NCI-H524 (cell line): ENCODE results near the gene RPL39L.
"Not testable (repeated sequence)": the region's sequence is repeated elsewhere in the genome, so short reads cannot be mapped to it uniquely, and the experiment has no call there.

Source experiments
- DNase-seq, 2 experiments: peaks; one replicate each; lab custom pipeline; 2025; lab: John Stamatoyannopoulos, UW

The RPL39L gene

DNA sequence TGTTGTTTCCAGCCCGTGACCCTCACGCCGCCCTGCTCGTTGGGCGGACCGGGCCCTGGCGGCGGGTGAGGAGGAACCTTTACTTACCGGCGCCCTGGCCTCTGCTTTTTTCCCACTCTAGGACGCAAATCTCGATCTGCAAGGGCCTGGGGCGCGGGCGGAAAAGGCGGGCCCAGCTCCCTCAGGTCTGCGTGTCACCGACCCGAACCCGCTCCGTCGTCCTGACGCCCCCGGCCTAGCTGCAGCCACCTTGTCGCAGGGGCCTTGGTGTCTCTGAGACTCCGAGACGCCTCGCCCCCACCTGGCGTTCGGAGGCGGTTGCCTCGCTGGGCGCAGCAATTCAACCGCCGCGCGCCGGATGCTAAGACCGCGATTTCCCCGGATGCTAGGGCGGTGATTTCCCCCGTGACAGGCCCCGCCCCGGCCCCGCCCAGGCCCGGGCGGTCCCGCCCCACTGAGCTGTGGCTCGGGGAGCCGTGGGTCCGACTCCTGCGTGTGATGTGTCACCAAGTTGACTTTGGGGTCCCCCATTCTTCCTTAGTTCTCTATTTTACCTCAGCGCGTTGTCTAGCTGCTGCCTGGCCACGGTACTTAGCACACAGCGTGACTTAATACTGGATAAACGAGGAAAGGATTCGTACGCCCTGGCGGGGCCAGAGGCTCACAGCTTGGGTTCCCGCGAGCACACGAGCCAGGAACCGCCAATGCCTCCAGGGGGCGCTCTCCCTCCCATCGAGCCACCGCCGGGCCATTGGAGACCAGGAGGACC, at the start of gene RPL39L:
Gene RPL39L, minus strand, starts transcription at position 371 of the 769 bp plus-strand sequence. CDS start 18,196 bp downstream, outside the sequence.
- peak; percentile 88 to 92 for DNase-seq

DNA sequence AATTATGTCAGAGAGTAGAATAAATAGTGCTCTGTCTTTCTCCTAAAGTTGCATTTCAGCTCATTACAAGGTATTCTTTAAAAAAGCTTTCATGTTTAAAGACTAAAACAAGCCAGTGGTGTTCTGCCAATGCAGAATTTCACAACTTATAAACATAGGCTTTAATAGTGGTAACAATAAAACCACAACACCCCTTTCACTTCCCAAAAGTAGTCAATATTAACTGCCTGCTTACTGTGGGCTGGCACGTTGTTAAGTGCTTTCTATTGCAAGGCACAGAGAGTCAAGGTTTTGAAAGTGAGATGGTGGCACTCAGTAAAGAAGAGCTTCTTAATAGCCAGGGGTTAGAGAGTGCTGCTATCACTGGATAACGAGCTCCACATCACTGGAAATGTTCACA, 49.6 kb upstream of the RPL39L start:
- DNase-seq, result no peak

DNA sequence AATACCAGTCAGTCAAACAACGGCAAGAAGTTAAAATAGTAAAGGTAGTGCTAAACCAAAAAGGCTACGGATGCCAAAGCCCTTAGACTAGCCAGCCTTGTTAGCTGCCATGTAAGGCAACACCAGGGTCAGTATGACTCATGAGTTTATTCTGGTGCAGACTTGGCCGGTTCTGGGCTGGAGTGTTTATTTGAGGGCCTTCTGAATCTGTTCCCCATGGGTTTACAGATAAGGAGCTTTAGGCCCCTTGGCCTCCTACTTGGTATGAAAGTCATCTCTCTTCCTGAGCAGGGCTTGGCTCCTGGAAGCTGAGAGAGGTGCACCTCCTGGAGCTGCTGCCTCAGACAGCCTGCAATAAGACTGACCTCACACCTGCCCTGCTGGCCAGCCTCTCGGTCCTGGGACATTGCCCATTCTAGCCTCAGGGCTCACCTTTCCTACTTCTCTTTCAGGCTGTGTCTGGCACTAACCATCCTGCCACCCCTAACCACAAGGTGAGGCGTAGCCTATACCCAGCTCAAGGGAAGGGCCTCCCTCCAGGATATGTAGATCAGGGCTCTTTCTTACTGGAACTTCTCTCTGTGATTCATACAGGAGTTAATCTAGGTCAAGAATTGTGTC, 47.6 kb upstream of the RPL39L start:
- DNase-seq, result no peak

DNA sequence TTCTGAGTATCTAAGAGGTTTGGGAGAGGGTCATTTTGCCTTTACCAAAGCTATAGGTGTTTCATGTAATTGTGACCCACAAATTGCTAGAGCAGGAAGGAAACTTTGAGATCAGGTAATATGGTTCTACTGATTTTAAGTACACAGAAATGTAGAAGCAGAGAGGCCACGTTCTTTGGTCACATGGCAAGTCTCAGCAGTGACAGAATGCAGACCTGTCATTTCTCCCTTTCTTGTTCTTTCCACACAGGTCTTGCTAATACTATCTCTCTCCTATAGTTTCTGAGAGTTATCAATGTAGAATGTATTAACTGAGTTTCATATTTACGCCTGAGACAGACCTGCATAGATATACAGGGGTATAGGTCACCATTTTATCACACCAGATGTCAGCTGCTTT, 47.1 kb upstream of the RPL39L start:
- no peak for DNase-seq

DNA sequence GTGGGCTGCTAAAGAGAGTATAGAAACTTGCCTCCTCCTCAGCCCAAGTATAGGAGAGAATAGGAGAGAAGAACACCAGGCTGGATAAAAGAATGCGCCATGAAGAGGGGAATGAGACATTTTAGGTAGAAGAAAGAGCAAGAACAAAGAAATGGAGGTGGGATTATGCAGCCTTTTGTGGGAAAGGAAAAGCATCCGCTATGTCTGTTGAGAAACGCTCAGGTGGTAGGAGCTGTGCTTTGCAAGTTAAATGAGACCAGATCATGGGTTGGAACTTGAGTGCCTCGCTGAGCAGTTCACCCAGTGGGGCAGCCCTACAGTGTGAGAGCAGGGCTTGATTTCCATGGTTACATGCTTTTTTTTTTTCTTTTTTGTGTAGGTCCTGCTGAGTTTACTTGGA, 46.5 kb upstream of the RPL39L start:
- DNase-seq, result no peak

DNA sequence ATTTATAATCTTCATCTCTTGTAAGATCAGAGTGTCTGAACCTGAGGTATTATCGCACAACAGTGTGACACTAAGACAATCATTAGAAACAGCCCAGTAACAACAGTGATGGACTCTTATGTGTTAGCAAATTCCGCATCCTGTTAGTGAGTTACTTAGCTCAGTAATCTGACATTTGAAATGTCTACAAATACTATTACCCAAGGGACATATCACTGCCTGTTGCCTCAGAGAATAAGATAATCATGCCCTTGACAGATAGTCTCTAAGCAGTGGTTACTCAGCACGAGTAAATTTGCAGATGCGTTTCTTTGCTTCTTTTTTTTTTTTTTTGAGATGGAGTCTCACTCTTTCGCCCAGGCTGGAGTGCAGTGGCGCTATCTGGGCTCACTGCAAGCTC, 44.6 kb upstream of the RPL39L start:
- no peak for DNase-seq

DNA sequence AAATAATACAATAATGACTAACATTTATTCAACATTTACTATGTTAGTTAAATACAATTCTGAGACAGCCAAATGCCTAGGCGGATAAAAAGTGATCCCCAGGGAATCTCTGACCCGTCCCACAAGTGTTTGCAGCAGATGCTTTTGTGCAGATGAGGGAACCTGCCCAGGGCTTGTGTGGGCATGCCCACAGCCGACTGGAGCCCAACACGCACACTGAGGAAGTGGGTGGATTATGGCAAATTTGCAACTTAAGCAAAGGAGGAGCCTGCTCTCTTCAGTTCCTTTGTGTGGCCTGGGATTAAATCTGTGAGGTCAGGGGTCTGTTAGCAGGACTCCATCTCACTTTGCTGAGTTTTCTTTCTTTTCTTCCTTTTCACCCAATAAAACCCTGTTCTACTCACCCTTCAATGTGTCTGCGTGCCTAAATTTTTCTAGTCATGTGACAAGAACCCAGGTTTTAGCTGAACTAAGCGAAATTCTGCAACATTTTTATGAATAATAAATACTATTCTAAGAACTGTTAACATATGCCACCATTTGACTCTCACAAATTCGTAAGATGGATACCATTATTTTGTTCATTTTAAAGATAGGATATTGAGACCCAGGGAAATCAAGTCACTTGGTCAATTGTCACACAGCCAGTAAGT, 44.0 kb upstream of the RPL39L start:
- DNase-seq, result peak; percentile 83 to 95

DNA sequence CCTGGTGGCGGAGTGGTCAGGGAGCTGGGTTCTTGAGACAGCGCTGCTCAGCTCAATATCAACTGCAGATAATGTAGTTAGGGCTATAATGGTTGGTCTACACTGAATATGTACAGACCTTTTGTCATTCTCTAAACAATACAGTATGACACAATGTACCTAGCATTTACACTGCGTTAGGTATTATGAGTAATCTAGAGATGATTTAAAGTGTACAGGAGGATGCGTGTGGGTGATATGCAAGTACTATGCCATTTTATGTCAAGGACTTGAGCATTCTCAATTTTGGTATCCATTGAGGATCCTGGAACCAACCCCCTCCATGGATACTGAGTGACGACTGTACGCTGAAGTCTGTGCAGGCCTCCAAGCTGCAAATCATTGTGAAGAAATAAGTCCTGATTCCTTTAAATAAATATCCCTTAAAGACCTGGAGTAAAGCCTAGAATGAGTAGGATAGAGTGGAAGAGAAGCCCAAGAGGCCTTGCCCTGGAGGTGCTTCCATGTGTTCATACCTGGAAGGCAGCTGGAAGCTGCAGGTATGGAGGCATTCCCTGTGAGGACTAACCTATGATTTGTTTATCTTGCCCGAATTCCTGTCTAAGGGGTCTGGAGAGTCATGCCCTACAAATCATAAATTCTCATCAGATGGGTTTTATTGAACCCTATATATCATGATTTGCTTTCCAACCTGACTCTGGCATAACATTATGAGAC, 42.3 kb upstream of the RPL39L start:
- DNase-seq, result no peak

DNA sequence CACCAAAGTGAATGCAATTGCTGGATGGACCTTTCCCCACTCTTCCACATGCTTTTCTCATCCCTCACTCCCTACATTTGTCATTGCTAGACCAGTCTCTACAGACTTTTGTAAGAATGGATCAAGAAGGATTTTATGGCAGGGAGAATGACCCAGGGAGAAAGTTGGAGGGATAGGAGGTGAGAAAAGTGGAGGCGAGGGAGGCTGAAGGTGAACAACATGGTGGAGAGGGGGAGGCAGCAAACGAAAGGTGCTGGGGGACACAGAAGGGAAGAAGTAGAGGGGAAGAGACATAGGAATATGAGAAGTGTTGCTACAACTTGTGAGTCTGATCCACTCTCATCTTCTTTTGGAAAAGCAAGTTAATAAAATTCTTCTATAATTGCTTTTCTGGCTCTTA, 33.6 kb upstream of the RPL39L start:
- no peak for DNase-seq

DNA sequence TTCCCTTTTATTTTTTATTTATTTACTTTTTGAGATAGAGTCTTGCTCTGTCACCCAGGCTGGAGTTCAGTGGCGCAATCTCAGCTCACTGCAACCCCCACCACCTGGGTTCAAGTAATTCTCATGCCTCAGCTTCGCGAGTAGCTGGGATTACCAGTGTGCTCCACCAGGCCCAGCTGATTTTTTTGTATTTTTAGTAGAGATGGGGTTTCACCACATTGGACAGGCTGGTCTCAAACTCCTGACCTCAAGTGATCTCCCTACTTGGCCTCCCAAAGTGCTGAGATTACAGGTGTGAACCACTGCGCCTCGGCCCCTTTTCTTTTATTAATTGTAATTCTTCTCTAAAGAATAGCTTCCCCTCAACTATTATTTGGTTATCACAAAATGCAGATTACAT, 31.6 kb upstream of the RPL39L start:
- DNase-seq, result not testable (repeated sequence)

DNA sequence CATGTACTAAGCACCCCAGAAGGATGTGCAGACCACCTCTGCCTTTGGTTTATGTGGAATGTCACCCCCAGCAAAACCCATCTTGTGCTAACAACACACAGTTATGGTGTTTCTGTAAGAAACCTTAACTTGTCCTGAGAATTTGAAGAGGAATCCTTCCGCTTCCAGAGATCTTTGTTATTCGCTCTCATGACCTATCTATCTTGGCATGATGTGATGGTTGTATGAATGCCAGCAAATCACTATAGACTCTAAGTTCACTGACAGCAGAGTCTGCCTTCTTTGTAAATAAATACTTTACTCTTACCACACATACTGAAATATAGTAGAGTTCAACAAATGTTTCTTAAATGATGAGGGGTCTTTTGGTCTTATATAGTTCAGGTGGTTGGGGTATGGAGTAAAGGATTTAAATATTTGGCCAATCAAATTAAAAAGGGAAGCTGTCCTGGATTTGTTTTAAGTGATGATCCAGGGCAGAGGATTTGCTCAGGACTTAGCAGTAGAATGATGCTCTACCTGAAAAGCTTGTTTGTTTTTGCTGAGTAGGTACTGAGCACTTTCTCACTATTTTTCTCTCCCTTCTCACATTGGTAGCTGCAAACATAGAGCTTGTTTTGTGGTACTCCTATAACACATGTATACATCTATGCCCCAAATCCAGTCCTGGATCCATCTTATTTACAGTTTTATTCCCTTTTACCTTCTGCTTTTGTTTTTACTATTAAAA, 30.1 kb upstream of the RPL39L start:
- DNase-seq, result no peak

DNA sequence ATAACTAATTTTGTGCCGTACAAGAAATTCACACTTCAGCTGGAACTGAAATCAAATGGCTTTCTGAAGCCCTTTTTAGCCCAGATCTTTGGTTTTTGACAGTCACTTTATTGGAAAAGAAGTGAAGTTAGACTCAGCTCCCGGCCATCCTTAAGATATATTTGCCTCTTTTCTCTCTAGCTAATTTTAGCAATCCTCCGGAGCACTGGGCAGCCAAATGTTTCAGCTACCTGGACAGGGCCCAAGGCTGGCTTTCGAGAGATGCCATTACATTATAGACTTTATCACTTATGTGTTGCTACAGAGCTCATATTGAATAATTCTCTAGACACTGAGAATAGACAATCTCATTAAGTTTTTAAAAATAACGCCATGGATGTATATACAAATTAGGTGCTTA, 28.5 kb upstream of the RPL39L start:
- DNase-seq, result no peak

DNA sequence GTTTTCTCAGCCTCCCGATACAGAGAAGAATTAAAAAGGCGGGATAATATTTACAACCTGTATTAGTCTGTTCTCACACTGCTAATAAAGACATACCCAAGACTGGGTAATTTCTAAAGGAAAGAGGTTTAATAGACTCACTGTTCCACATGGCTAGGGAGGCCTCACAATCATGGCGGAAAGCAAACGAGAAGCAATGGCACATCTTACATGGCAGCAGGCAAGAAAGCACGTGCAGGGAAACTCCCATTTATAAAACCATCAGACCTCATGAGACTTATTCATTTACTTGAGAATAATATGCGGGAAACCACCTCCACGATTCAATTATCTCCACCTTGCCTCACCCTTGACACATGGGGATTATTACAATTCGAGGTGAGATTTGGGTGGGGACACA, 27.5 kb upstream of the RPL39L start:
- no peak for DNase-seq

DNA sequence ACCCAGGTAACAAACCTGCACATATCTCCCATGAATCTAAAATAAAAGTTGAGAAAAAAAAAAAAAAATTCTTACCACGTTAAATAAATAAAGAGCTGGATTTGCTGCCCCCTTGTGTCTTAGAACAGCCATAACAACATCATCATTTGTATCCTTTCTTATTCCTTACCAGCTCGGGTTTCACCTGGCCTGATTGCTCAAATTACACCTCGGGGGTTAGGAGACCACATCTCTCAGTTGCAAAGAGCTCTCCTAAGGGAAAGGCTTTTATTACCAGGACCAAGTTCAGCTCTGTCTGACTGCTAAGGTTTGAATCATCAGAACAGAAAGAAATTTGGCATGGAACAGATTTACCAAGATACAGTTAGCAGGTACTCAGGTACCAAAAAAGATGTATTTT, 25.8 kb upstream of the RPL39L start:
- peak; percentile 62 to 87 for DNase-seq

DNA sequence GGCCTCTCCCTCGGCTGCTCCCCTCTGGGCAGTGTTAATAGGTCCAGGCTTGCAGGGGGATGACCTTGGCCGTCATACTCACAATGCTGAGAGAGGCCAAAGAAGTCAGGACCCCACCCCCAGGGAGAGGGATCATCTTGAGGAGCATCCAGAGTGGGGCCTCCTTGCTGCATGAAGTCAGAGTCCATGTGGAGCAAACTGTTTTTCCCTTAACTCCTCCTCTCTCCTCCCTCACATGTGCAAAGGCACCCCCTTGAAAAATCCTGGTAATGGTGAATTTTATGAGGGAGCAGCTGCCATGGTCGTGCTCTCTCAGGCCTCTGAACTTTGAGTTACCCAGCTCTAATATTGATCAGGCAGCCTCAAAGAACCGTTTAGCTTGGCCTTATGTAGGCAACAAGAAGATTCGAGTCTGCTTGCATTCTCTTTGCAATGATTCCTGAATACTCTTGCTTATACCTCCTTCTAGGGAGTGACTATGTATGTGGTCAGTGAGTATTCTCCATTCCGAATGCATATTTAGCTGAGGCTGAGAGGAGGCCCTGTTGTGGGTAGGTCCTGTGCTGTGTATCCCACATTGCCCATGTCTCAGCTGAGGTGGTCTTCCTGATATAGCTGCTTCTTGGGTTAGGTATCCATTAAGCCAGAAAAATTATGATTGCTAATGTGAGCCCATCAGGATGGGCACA, 23.1 kb upstream of the RPL39L start:
- DNase-seq, result no peak

DNA sequence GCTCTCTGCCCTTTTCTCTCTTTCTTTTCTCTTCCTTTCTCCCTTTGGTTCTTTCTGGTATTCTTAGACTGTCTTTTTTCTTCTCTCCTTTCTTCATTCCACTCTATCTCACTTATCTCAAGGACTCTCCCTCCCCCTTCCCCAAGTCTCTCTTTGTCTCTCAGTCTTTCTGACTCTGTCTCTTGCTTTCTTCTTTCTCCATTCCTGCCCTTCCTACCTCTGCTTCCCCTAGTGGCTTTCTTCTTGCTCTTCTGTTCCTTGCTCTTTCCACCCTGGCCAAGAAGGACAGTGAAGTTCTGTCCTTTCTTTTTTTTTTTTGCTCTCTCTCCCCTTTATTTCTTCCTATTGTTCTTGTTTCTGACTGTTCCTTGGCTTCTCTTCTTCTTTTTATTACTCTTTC, 22.3 kb upstream of the RPL39L start:
- no peak for DNase-seq

DNA sequence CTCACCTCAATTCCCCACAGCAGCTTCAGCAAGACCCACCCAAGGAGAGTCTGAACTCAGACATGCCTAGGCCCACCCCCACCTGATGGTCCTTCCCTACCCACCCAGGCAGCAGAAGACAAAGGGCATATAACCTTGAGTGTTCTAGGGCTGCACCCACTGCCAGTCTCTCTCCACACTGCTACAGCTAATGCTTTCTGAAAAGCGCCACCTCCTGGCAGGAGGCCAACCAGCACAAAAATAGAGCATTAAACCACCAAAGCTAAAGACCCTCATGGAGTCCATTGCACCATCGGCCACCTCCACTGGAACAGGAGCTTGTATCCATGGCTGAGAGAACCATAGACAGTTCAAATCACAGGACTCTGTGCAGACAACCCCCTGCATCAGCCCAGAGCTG, 11.3 kb upstream of the RPL39L start:
- peak in 1 of 2 experiments; percentile 55 for DNase-seq

DNA sequence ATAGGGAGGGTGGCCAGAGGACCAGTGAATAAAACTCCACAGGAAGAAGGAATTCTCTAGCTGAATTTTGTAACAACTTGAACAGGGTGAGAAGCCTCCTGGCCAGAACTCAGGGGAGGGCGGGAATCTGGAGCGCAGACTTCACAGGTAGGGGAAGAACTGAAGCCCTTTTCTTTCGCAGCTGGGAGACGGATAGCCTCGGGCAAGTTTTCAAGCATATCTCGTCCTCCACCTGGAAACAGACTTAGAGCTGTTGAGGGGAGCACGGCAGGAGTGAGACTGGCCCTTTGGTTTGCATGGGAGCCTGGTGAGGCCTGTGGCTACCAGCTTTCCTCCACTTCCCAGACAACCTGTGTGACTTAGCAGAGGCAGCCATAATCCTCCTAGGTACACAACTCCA, 10.9 kb upstream of the RPL39L start:
- no peak for DNase-seq

DNA sequence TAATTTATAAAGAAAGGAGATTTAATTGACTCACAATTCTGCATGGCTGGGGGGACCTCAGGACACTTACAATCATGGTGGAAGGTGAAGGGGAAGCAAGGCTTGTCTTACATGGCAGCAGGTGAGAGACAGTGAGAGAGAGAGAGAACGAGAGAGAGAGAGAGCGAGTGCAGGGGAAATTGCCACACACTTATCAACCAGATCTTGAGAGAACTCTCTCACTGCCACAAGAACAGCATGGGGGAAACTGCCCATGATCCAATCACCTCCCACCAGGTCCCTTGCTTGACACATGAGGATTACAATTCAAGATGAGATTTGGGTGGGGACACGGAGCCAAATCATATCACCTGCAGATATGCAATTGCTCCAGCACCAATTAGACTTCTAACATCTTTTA, 7.1 kb upstream of the RPL39L start:
- DNase-seq, result no peak

DNA sequence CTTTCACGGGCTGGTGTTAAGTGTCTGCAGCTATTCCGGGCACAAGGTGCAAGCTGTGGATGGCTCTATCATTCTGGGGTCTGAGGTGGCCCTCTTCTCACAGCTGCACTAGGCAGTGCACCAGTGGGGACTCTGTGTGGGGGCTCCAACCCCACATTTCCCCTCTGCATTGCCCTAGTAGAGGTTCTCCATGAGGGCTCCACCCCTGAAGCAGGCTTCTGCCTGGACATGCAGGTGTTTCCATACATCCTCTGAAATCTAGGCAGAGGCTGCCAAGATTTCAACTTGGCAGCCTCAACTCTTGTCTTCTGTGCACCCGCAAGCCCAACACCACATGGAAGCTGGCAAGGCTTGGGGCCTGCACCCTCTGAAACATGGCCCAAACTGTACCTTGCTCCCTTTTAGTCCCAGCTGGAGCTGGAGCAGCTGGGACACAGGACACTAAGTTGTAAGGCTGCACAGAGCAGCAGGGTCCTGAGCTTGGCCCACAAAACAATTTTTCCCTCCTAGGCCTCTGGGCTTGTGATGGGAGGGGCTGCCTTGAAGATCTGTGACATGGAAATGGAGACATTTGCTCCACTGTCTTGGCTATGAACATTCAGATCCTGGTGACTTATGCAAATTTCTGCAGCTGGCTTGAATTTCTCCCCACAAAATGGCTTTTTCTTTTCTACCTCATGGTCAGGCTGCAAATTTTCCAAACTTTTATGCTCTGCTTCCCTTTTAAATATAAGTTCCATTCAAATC, 6.0 kb upstream of the RPL39L start:
- DNase-seq, result no peak

DNA sequence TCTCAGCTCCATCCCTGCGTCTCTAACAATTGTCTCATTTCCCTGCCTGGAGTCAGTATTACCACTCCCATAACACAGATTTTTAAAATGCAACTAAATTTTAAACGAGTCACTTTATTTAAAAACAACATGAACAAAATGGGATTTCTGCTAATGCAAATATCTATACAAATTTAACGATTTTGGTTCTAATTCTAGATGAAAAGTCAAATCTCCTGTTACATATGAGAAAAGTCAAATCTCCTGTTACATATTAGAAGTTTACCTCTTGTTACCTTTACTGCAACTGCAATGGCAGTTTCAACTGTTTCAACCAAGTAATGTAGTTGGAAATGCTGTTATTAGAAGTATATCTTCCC, 578 bp upstream of the RPL39L start:
- DNase-seq, result no peak
